Lower leg skin (tissue), 3 donors: ENCODE results near the gene ADCY10.
"Not testable (repeated sequence)": the region's sequence is repeated elsewhere in the genome, so short reads cannot be mapped to it uniquely, and the experiment has no call there.

ENCODE experiments used
- POLR2A ChIP-seq, 2 donors: fragments of 450-650 bp; IDR thresholded peaks; one replicate each; pipeline ENCODE4 v1.6.1; 2016 to 2017; ENCODE audit warnings: antibody characterized with exemption in 2 of 2, mild to moderate bottlenecking in 1 of 2, moderate library complexity in 1 of 2
- TF ChIP-seq, protein P1 (sequence below), 3 donors: fragments of 450-650 bp; IDR thresholded peaks; one replicate each; pipeline ENCODE4 v1.5.1; 2016; ENCODE audit warnings: antibody characterized with exemption in 3 of 3, mild to moderate bottlenecking in 3 of 3, moderate library complexity in 2 of 3

DNA sequence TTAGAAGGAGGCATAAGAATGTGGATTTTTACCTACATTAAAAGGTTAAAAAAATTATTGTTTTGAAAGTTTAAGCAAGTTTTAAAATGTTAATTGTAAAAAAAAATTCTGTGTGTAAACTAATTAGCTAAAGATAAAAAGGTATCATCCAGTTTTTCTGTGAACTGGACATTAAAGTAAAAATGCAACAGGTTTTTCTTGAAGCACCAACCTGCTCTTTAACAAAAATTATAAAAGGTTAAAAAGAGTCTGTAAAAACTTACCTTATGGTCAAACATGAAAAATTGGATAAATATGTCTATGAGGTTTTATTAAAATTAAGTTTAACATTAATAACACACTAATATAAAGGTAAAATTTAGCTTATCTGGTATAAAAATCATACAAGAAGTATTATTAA is 48.7 kb downstream of the ADCY10 start:
- TF ChIP-seq, protein P1, sequence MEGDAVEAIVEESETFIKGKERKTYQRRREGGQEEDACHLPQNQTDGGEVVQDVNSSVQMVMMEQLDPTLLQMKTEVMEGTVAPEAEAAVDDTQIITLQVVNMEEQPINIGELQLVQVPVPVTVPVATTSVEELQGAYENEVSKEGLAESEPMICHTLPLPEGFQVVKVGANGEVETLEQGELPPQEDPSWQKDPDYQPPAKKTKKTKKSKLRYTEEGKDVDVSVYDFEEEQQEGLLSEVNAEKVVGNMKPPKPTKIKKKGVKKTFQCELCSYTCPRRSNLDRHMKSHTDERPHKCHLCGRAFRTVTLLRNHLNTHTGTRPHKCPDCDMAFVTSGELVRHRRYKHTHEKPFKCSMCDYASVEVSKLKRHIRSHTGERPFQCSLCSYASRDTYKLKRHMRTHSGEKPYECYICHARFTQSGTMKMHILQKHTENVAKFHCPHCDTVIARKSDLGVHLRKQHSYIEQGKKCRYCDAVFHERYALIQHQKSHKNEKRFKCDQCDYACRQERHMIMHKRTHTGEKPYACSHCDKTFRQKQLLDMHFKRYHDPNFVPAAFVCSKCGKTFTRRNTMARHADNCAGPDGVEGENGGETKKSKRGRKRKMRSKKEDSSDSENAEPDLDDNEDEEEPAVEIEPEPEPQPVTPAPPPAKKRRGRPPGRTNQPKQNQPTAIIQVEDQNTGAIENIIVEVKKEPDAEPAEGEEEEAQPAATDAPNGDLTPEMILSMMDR (IDR thresholded peaks at IDR 0.05) = not testable (repeated sequence)
- not testable (repeated sequence) for TF ChIP-seq POLR2A (IDR thresholded peaks at IDR 0.05)
